Superior temporal gyrus (tissue), 1 donor: ENCODE measurements around the gene COL9A2.
"Not testable (repeated sequence)": the region's sequence is repeated elsewhere in the genome, so short reads cannot be mapped to it uniquely, and the experiment has no call there.

ENCODE experiments used
- DNase-seq: peaks from one replicate; pipeline ENCODE4 v3.0.0-alpha.2; 2016; ENCODE audit errors: extremely low spot score

COL9A2 gene

GRCh38 chr1:40316595-40317393 lies at the start of gene COL9A2:
Gene COL9A2, minus strand, starts transcription at chr1:40317286. Its CDS starts 89 bp downstream, at chr1:40317197.
- DNase-seq: peak; percentile 84

GRCh38 chr1:40363721-40364120 lies 46.6 kb upstream of the COL9A2 start:
- no peak for DNase-seq

DNA sequence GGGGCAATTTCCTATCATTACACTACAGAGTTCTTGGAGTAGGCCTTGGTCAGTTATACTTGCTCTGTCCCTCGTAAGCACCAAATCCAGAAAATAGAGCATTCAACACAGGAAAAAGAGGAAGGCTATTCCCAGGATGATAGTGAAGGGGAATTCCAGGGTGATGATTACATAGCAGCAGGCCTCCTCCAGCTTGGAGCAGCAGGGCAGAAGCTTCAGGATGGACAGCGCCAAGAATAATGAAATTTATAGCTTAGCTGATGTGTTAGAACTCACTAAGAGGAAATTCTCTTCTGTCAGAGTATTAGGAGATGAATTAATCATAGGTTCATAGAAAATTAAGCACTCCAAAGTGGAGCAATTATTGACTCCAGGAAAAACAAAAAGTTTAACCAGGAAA lies 45.6 kb upstream of the COL9A2 start:
- DNase-seq: no peak

- DNase-seq: no peak
Observed at GRCh38 chr1:40362199-40362598, 45.1 kb upstream of the COL9A2 start.

GRCh38 chr1:40361637-40362036 lies 44.6 kb upstream of the COL9A2 start:
- no peak for DNase-seq

DNA sequence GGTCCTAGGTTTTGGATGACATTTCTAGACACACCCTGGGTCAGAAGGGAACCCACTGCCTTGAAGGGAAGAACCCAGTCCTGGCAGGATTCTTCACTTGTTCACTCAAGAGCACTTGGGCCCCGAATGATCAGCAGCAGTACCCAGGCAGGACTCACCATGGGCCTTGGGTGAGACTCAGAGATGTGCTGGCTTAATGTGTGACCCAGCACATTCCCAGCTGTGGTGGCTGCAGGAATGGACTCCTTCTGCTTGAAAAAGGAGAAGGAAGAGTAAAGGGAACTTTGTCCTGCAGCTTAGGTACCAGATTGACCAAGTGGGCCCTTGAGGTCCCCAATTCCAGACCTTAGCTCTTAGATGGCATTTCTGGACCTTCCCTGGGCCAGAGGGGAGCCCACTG lies 44.1 kb upstream of the COL9A2 start:
- DNase-seq: no peak

GRCh38 chr1:40360631-40361030 lies 43.5 kb upstream of the COL9A2 start:
- no peak for DNase-seq

DNA sequence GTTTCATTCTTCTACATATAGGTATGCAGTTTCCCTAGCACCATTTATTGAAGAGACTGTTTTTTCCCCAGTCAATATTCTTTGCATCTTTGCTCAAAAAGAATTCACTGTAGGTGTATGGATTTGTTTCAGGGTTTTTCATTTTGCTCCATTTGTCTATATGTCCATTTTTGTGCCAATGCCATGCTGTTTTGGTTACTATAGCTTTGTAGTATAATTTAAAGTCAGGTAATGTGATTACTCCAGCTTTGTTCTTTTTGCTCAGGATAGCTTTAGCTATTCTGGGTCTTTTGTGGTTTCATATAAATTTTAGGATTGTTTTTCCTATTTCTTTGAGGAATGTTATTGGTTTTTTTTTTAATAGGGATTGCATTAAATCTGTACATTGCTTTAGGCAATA lies 40.5 kb upstream of the COL9A2 start:
- DNase-seq: no peak

DNA sequence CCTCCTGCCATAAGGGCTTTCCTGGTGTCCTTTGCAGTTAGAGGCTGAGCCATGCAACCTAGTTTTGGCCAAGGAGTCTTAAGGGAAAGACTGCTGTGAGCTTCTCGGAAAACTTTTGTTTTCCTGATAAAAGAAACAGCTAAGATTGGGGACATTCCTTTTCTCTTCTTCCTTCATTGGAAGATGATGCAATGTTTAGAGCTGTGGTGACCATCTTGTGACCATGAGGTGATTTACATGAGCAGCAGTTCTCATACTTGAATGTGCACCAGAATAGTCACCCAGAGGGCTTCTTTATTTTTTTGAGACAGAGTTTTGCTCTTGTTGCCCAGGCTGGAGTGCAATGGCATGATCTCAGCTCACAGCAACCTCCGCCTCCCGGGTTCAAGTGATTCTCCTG lies 36.0 kb upstream of the COL9A2 start:
- no peak for DNase-seq

DNA sequence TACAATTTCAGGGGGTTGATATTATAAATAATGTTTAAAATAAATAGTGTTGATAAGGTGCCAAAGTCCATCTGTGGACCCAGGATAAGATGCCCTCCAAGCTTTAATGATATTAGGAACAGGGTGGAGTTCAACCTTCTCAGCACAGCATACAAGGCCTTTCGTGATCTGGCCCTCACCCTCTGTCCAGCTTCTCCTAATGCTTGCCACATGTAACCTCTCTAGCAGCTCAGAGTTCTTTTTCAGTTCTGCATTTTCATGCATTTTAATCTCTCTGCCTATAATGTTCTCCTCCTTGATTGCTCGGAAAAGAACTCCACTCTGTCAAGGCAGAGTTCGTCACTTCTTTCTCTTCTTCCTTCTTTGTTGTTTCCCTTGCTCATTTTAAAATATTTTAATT lies 35.0 kb upstream of the COL9A2 start:
- no peak for DNase-seq

- DNase-seq: no peak
Observed at GRCh38 chr1:40351124-40351523, 34.0 kb upstream of the COL9A2 start.

- no peak for DNase-seq
Observed at GRCh38 chr1:40350391-40350790, 33.3 kb upstream of the COL9A2 start.

DNA sequence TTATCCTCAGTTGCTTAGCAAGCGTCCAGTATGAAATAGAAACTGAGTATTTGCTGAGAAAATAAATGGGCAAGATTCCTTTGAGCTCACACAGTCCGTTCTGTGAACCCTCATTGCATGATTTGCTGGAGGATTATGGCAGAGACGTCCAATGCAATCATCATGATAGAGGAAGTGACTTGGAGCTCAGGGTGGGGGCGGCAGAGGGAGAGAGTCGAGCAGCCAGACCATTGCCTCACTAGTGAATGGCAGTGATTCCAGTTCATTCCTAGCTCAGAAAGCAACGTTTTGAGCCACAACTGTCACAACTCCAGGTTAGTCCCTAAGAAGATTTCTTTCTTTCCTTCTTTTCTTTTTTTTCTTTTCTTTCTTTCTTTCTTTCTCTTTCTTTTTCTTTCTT lies 27.5 kb upstream of the COL9A2 start:
- DNase-seq: peak; percentile 33

DNA sequence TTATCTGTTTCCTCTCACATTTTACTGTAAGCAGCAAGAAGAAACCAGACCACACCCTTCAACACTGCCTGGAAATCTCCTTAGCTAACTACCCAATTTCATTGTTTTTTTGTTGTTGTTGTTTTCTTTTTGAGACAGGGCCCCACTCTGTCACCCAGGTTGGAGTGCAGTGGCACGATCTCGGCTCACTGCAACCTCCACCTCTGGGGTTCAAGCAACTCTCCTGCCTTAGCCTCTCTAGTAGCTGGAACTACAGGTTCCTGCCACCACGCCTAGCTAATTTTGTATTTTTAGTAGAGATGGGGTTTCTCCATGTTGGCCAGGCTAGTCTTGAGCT lies 25.3 kb upstream of the COL9A2 start:
- not testable (repeated sequence) for DNase-seq

DNA sequence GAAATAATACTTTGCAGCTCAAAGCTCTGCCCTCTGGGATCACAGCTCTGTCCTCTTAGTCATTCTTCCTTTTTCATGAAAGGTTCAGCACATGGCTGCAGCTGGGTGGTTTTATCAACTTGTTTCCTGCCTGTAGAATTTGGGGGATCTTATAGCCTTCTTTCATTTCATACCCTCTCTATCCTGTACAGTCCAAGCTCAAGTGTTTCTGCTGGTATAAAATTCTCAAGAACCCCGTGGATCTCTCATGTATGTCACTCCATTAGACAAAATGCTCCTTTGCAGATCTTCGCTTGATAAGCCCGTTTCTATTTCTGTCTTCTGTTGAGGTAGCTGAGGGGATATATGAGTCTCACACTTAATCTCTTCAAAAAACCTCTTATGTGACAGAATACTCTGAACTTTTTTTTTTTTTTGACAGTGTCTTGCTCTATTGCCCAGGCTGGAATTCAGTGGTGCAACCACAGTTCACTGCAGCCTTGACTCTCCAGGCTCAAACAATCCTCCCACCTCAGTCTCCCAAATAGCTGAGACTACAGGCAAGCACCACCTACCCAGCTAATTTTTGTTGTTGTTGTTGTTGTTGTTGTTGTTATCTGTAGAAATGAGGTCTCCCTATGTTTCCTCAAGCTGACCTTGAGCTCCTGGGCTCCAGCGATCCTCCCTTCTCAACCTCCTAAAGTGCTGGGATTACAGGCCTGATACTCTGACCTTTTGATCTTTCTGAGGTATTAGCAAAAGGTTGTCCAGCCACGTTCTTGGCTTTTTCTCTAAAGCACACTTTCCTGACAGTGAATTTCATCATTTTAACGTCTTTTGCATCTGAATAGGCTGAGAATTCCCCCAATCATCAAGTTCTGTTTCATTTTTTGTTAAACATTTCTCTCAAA lies 24.6 kb upstream of the COL9A2 start:
- DNase-seq: no peak

DNA sequence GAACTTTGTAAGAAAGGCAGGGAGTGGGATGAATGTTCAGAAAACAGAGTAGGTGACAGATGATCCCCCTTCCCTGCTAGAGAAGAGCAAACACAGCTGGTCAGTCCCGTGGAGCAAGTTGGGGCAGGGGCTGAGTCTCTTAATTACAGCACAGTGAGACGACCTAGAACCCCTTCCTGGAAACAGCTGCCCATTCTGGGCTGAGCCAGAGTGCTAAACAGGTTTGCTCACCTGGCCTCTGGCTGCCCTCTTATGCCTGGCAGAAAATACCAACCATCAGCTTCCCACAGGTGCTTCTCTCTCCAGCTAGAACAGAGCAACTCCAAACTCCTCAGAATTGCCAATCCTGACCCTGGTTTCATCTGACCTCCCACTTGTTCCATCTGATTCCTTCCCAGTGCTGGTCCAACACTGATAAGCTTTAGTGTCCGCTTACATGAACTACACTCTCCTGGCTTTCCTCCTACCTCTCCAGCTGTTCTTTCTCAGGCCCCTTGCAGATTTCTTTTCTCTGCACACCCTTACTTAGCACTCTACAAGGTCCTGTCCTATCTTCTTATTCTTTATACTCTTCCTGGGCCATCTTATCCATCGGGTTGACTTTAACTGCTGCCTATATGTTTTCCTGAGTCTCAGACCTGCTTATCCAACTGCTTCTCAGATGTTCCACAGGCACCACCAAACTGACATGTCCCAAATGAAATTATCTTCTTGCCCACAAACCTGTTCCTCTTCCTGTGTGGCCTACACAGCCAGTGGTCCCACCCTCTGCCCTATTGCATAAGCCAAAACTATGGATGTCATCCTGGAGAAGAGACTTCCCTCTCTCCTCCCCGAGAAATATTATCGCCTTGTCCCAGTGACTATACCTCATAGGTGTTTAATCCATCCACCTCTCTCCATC lies 22.6 kb upstream of the COL9A2 start:
- DNase-seq: no peak

DNA sequence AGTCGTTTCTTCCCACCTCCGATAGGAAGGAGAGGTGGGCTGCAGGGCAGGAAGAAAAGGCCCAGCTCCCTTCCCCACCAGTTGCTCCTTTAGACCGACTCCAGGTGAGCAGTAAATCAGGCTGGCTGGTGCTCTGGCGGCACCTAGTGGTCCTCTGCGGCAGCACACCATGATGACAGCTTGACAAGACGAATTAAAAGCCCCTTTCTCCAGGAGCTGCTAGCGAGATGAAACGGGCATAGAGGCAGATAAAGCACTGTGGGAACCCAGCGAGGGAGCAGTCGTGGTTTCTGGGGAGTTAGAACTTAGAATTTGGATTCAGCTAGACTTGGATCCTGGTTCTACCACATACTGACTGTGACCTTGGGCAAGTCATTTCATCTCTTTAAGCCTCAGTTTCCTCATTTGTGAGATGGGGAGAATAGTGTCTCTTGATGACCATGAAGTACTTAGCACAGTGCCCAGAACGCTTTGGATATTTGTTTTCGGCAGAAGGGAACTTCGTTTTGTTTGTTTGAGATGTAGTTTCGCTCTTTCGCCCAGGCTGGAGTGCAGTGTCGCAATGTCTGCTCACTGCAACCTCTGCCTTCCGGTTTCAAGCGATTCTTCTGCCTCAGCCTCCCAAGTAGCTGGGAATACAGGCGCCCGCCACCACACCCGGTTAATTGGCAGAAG lies 21.8 kb upstream of the COL9A2 start:
- peak; percentile 87 for DNase-seq

DNA sequence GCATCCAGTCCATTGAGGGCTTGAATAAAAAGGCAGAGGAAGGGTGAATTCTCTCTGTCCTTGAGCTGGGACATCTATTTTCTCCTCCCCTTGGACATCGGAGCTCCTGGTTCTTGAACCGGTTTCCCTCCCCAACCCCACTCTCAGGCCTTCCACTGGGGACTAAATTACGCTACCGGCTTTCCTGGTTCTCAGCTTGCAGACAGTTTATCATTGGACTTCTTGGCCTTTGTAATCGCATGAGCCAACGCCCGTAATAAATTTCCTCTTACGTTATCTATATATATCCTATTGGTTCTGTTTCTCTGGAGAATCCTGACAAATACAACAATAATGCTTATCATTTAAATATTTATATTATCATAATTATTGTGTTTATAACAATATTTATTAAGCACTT lies 20.4 kb upstream of the COL9A2 start:
- no peak for DNase-seq

GRCh38 chr1:40332695-40333094 lies 15.6 kb upstream of the COL9A2 start:
- no peak for DNase-seq

- DNase-seq: not testable (repeated sequence)
Observed at GRCh38 chr1:40331403-40331802, 14.3 kb upstream of the COL9A2 start.

- DNase-seq: no peak
Observed at GRCh38 chr1:40318970-40319621, 2.0 kb upstream of the COL9A2 start.
